Adipocyte (in vitro differentiated cells): ENCODE results near the gene ACYP2.

Source experiments
- DNase-seq: peaks from one replicate; pipeline ENCODE4 v3.0.0-alpha.2; 2015; ENCODE audit warnings: low read depth
- H3K27me3 ChIP-seq: replicated peaks from 2 replicates; pipeline ENCODE4 v1.7.0; 2013; ENCODE audit warnings: mild to moderate bottlenecking, low read length, moderate library complexity; ENCODE audit not compliant: control insufficient read depth, insufficient read depth
- H3K36me3 ChIP-seq: 2 replicates; pipeline ENCODE4 v1.7.0; 2013; ENCODE audit warnings: low read length, mild to moderate bottlenecking, moderate library complexity; ENCODE audit not compliant: control insufficient read depth, insufficient read depth, severe bottlenecking
- H3K4me1 ChIP-seq: 2 replicates; pipeline ENCODE4 v1.7.0; 2013; ENCODE audit warnings: mild to moderate bottlenecking, low read length, moderate library complexity; ENCODE audit not compliant: control insufficient read depth, insufficient read depth
- H3K4me3 ChIP-seq: 2 replicates; pipeline ENCODE4 v1.7.0; 2013; ENCODE audit warnings: mild to moderate bottlenecking, low read length, moderate library complexity
- H3K9ac ChIP-seq: 2 replicates; pipeline ENCODE4 v1.7.0; 2013; ENCODE audit warnings: mild to moderate bottlenecking, low read length, moderate library complexity
- H3K9me3 ChIP-seq: 2 replicates; pipeline ENCODE4 v1.7.0; 2013; ENCODE audit warnings: mild to moderate bottlenecking, low read length, moderate library complexity; ENCODE audit not compliant: control insufficient read depth

ACYP2 gene

GRCh38 chr2:54237428-54237827 is 122.0 kb downstream of the ACYP2 start:
- Histone ChIP-seq H3K36me3 (peaks cover 4% of the 10 kb centered on the region), H3K27me3 (no peaks in the 10 kb centered on the region), H3K4me3 (no peak overlapping the region), H3K4me1 (peaks cover 40% of the 10 kb centered on the region), H3K9me3 (peaks cover 10% of the 10 kb centered on the region), H3K9ac (no peak overlapping the region)
- DNase-seq, result no peak

DNA sequence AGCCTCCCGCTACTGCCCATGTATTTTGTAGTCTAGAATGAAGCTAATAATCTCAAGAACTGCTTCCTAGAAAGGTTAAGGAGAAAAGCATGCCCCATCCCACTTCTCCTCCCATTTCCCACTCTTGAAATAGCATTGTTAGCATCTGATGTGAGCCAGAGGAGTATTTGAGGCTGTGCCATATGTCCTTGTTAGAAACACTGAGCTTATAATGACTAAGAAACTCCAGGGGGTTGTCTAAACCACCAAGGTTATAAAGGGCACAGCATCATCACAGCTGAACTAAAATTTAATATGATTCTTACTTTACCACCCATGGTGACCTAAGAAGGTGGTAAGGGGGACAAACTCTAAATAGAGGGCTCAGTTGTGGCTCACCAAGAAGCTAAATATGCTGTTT is 124.0 kb downstream of the ACYP2 start:
- Histone ChIP-seq H3K27me3 (no peaks in the 10 kb centered on the region), H3K9me3 (peaks cover 10% of the 10 kb centered on the region), H3K9ac (no peak overlapping the region), H3K36me3 (peaks cover 4% of the 10 kb centered on the region), H3K4me3 (peak overlapping the region; percentile 64), H3K4me1 (peaks cover 37% of the 10 kb centered on the region)
- DNase-seq, result peak; percentile 50

DNA sequence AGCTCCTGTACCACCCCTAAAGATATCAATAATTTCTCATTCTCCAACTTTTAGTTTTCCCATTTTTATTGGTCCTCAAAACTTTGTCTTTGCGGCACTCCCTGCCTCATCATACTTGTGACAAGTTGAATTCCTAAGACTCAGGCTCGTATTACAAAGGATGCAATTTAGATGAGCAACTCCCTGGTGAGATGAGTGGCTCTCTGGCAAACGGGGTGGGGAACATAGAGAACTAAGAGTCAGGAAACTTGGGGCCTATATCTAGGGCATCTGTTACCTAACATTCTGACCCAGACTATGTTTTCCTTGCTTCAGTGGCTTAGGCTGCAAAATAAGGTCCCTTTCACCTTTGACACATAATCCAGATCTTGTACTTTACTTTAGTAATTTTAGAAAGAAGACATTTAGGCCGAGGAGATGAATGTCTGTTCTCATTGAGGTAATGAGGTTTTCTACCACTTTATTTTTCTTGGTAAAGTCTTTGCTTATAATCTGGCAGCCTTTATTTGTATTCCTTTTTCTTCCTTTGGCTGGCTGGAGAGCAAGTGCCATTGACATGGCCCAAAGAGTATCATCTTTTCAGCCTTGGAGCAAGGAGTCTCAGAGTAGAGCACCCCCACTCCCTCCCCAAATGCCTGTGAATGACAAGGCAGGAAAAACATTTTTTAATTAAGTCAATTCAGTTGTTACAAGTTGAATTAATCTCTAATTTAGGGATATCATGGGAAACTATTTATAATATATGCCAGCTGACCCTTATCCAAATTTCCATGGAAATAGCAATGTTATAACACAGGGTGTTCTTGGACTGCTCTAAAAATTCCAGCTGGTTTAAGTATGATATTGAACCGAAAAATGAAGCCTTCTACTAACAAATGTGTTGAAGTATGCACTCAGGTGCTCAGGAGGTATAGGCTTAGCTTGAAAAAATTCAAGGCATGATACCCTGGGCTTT is 125.4 kb downstream of the ACYP2 start:
- H3K4me3 ChIP-seq, result peak overlapping the region; percentile 64
- H3K27me3 ChIP-seq, result no peaks in the 10 kb centered on the region
- H3K9ac ChIP-seq, result peak overlapping the region; percentile 74
- H3K4me1 ChIP-seq, result peaks cover 33% of the 10 kb centered on the region
- peaks cover 4% of the 10 kb centered on the region for H3K36me3 ChIP-seq
- peak; percentile 61 for DNase-seq
- H3K9me3 ChIP-seq, result peaks cover 10% of the 10 kb centered on the region

GRCh38 chr2:54247115-54247514 is 131.7 kb downstream of the ACYP2 start:
- H3K4me1 ChIP-seq, result no peaks in the 10 kb centered on the region
- H3K9me3 ChIP-seq, result no peaks in the 10 kb centered on the region
- no peaks in the 10 kb centered on the region for H3K27me3 ChIP-seq
- H3K4me3 ChIP-seq, result no peak overlapping the region
- no peak for DNase-seq
- H3K36me3 ChIP-seq, result no peaks in the 10 kb centered on the region
- no peak overlapping the region for H3K9ac ChIP-seq

DNA sequence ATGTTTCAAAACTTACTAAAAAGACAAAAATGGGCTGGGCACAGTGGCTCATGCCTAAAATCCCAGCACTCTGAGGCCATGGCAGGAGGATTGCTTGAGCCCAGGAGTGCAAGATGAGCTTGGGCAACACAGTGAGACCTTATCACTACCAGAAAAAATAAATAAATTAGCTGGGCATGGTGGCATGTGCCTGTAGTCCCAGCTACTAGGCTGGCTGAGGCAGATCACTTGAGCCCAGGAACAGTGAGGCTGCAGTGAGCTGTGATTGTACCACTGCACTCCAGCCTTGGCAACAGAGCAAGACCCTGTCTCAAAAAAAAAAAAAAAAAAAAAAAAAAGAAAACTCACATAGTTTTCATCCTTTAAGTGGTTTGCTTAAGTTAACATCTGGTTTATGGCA is 134.2 kb downstream of the ACYP2 start:
- no peaks in the 10 kb centered on the region for H3K27me3 ChIP-seq
- H3K36me3 ChIP-seq, result no peaks in the 10 kb centered on the region
- H3K4me1 ChIP-seq, result no peaks in the 10 kb centered on the region
- H3K9me3 ChIP-seq, result no peaks in the 10 kb centered on the region
- DNase-seq, result no peak
- H3K4me3 ChIP-seq, result no peak overlapping the region
- H3K9ac ChIP-seq, result no peak overlapping the region

DNA sequence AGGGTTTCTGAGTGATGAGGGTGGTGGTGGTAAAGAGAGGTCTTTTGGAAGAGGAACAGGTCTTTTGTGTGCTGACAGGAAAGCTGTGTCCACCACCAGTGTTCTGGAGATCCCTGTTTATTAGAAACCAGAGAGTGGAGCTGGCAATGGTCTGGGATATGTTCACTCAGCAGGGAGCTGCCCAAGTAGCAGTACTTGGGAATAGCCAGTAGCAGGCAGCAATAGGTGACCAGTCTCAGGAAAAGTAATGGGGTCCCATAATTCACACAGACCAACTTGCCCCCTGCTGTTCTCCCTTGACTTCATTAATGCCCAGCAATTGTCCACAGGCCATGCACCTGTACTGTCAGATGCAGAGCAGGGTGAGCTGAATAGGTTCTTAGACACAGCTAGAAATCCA is 138.8 kb downstream of the ACYP2 start:
- H3K9me3 ChIP-seq, result no peaks in the 10 kb centered on the region
- no peaks in the 10 kb centered on the region for H3K36me3 ChIP-seq
- DNase-seq, result no peak
- no peak overlapping the region for H3K9ac ChIP-seq
- no peak overlapping the region for H3K4me3 ChIP-seq
- H3K27me3 ChIP-seq, result no peaks in the 10 kb centered on the region
- H3K4me1 ChIP-seq, result no peaks in the 10 kb centered on the region

DNA sequence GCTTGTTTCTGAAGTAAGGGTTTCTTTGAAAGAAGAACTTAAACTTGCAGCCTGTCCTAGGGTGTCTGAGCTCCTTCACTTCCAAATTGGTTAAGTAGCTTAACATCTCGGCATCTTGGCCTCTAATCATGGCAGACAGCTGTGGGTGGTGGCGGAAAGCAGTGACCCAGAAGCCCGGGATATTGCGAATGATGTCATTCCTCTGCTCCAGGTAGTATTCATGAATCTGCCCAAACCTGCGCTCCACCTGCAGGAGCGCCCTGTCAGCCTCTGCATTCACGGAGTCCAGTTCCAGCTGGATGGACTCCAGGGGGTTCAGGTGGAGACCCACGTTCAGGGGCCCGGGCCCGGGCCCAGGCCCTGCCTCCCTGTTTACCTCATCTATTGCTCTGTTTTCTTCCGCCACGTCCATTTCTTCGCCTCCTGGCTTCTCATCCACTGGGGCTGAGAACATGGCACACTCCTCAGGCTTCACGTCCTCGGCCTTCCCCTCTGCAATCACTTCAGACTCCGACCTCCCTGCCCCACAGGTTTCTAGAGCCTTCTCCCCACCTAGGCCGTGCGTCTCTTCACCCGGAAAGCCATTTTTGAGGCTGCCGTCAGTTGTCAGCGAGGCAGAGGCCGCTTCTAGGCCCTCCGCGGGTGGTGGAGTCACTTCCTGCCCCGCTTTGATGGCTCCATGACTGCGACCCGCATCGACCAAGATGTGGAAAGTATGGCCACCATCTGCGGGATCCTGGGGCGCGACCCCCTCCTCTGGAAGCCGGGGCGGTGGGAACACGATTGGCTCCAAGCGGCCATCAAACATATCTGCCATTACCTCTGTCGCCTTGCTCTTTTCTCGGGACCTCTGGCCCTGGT is 140.0 kb downstream of the ACYP2 start:
- no peaks in the 10 kb centered on the region for H3K4me1 ChIP-seq
- no peaks in the 10 kb centered on the region for H3K36me3 ChIP-seq
- no peak overlapping the region for H3K4me3 ChIP-seq
- no peak for DNase-seq
- H3K9ac ChIP-seq, result no peak overlapping the region
- no peaks in the 10 kb centered on the region for H3K9me3 ChIP-seq
- no peaks in the 10 kb centered on the region for H3K27me3 ChIP-seq

DNA sequence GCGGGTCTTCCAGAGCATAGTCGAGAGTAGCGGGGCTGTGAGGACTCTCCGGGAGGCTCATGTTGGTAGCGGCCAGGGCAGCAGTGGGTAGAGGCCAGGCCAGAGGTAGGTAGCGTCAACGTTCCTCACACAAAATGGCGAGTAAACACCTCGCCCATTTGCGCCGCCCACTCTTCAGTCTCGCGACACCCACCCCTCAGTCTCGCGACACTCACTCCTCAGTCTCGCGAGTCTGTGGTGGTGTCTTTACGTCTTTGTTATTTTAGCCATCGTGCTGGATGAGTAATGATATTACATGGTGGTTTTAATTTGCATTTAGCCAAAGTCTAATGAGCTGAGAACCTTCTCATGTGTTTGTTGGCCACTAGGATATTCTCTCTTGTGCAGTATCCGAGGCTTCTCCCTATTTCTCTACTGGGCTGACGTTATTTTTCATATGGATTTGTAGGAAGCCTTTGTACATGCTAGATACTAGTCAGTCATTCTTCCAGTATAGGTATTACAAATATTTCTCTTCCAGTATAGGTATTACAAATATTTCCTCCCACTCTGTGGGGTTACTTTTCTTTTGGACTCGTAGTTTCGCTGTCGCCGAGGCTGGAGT is 140.8 kb downstream of the ACYP2 start, which contains the start of gene TSPYL6:
TSS of gene TSPYL6 (minus strand) at position 139 of the 604 bp plus-strand sequence. CDS start at position 61, 78 bp downstream.
- no peaks in the 10 kb centered on the region for H3K4me1 ChIP-seq
- no peak for DNase-seq
- H3K36me3 ChIP-seq, result no peaks in the 10 kb centered on the region
- H3K4me3 ChIP-seq, result no peak within 1 kb of the TSS
- no peaks in the 10 kb centered on the region for H3K9me3 ChIP-seq
- H3K27me3 ChIP-seq, result no peaks in the 10 kb centered on the region
- H3K9ac ChIP-seq, result no peak within 1 kb of the TSS

DNA sequence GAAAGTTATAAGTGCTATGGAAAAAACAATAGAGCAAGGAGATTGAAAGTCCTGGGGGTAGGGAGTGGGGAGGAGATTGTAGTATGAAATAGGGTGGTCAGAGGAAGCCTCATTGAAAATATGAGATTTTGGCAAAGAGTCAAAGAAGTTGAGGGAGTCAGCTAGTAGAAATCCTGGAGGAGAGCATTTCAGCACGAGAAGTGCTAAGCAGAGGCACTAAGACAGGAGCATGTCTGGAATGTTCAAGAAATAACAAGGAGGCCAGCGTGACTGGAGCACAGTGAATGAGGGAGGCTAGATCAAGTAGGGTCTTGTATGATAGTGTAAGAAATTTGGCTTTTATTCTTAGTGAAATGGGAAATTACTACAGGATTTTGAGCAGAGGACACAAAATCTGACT is 142.8 kb downstream of the ACYP2 start:
- Histone ChIP-seq H3K27me3 (no peaks in the 10 kb centered on the region), H3K9me3 (no peaks in the 10 kb centered on the region), H3K9ac (no peak overlapping the region), H3K36me3 (no peaks in the 10 kb centered on the region), H3K4me3 (no peak overlapping the region), H3K4me1 (peaks cover 4% of the 10 kb centered on the region)
- peak; percentile 17 for DNase-seq

DNA sequence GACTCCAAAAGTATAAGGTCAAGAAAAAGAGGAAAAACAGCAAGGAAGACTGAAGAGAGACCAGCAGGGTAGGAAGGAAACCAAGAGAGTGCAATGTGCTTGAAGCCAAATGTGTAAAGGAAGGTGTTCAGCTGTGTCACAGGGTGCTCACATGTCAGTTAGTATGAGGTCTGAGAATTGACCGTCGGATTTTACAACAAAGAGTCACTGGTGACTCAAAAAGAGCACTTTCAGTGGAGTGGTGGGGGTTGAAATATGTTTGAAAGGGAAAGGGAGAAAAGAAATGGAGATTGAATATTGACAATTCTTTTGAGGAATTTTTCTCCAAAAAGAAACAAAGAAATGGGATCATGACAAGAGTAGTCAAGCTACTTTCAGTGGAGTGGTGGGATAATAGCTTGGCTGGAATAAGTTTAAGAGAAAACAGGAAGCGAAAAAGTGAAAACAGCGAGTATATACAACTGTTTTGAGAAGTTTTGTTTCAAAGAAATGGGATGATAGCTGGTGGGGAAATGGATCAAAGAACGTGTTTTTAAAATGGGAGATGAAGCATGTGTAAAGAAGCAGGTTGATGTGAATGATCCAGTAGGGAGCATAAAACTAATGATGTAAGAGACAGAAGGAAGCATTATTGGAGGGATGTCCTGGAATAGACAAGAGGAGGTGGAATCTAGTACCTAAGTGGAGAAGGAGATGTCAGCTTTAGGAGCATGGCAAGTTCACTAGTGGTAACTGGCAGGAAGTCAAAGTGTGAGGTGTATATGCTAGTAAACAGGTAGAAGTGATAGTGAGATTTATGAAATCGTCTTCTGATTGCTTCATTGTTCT is 144.2 kb downstream of the ACYP2 start:
- no peak for DNase-seq
- H3K4me3 ChIP-seq, result no peak overlapping the region
- peaks cover 4% of the 10 kb centered on the region for H3K4me1 ChIP-seq
- H3K9ac ChIP-seq, result no peak overlapping the region
- H3K27me3 ChIP-seq, result no peaks in the 10 kb centered on the region
- H3K36me3 ChIP-seq, result no peaks in the 10 kb centered on the region
- no peaks in the 10 kb centered on the region for H3K9me3 ChIP-seq
